ENCODE results near the gene WDFY2. TPM values are rescaled to one million over a fixed set of nuclear protein-coding genes. Genes with fewer than 3 reads are reported as not detected.
A peak's percentile ranks its signal among the peaks of the same experiment; 100 is the strongest.

WDFY2 gene
- total and polyA plus RNA-seq, 2 of the 13 experiments (the other 11 are each of a cell fraction or from before 2014, with no cell fraction given): 22.6 to 27.0 TPM

GRCh38 chr13:51803422-51804294 is 219.4 kb downstream of the WDFY2 start, which contains the start of gene DHRS12 (continued):
- TF ChIP-seq ZBTB46 (CRISPR knock-in tag; IDR thresholded peaks at IDR 0.05; ENCODE audit: borderline replicate concordance) (no peak), ZNF713 (CRISPR knock-in tag; IDR thresholded peaks at IDR 0.05) (no peak), PAXIP1 (CRISPR knock-in tag; conservative IDR thresholded peaks at IDR 0.05) (no peak), DBP (CRISPR knock-in tag; IDR thresholded peaks at IDR 0.05; ENCODE audit: not compliant biosample characterization) (peak; percentile 63), MNT (IDR thresholded peaks at IDR 0.05) (no peak), HDAC2 (CRISPR knock-in tag; IDR thresholded peaks at IDR 0.05) (peak; percentile 46; the same call in 1 of the 2 replicates), GATA4 (IDR thresholded peaks at IDR 0.05; ENCODE audit: borderline replicate concordance, low read depth) (peak; percentile 35; the same call in 1 of the 2 replicates), FOSL2 (CRISPR knock-in tag; IDR thresholded peaks at IDR 0.05) (peak; percentile 38), CBX2 (IDR thresholded peaks at IDR 0.05; ENCODE audit: low read depth, low read length) (no peak), CBX2 (CRISPR knock-in tag; IDR thresholded peaks at IDR 0.05; ENCODE audit: low read depth) (no peak), ZNF788 (CRISPR knock-in tag; IDR thresholded peaks at IDR 0.05; ENCODE audit: borderline replicate concordance) (no peak; the same call in 1 of the 2 replicates), ZBTB26 (CRISPR knock-in tag; IDR thresholded peaks at IDR 0.05; ENCODE audit: borderline replicate concordance) (peak; percentile 48; the same call in 1 of the 2 replicates), SIN3A (IDR thresholded peaks at IDR 0.05; ENCODE audit: borderline replicate concordance, low read depth, low read length) (no peak), ZNF138 (CRISPR knock-in tag; IDR thresholded peaks at IDR 0.05; ENCODE audit: low read depth) (no peak), TCF7 (IDR thresholded peaks at IDR 0.05; ENCODE audit: low read depth) (no peak), HMGXB4 (CRISPR knock-in tag; IDR thresholded peaks at IDR 0.05; ENCODE audit: borderline replicate concordance in 1 of 2, low read depth in 1 of 2) (peak in 1 of 2 experiments; percentile 44; a peak in 1 of 4 replicates)

Data from HepG2 (cell line).